Stimulated activated naive CD8-positive, alpha-beta T cell treated with anti-CD3 and anti-CD28 coated beads, Interleukin-15, Interleukin-2, amounts not matched to agents 100 ng/mL and 50 ng/mL, for 24 hours (primary cell): ENCODE data around the gene CNTN4.

Source experiments
- H3K27ac Mint-ChIP-seq: one replicate; pipeline ENCODE4 v1.8.0; 2021; ENCODE audit warnings: mild to moderate bottlenecking, mixed read lengths
- H3K27me3 Mint-ChIP-seq: one replicate; pipeline ENCODE4 v1.8.0; 2021; ENCODE audit warnings: mixed read lengths
- H3K36me3 Mint-ChIP-seq: one replicate; pipeline ENCODE4 v1.8.0; 2021; ENCODE audit warnings: low read depth, mixed read lengths
- H3K4me1 Mint-ChIP-seq: one replicate; pipeline ENCODE4 v1.8.0; 2021; ENCODE audit warnings: low read depth, mixed read lengths
- H3K4me3 Mint-ChIP-seq: one replicate; pipeline ENCODE4 v1.8.0; 2021; ENCODE audit warnings: mild to moderate bottlenecking, mixed read lengths
- H3K9me3 Mint-ChIP-seq: one replicate; pipeline ENCODE4 v1.8.0; 2021; ENCODE audit warnings: mixed read lengths

Gene CNTN4

DNA sequence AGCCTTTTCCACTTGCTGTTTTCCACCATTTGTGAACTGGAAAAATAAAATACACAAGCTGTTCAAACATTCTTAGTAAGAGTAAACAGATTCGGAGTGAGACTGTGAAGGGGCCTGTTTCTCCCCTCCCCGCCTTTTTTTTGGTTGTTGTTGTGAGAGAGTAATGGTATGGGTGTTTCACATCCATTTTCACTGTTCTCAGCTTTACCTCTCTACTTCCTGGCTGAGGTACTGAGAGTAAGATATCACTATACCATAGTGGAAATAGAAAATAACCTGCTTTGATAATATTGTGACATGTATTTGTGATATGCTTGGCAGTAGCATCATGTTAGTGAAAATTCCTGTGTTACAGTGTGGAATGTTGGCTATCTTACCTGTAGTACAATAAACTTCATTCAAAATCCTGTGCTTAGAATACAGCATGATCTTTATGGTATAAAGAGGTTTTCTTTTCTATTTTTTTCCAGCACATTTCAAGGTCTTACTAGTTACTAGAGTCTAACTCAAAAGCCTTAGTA lies 12.0 kb downstream of the CNTN4 start:
- Mint-ChIP-seq H3K4me1 (no peaks in the 10 kb centered on the region), H3K36me3 (no peaks in the 10 kb centered on the region), H3K9me3 (peaks cover 27% of the 10 kb centered on the region), H3K27me3 (no peaks in the 10 kb centered on the region), H3K4me3 (no peak overlapping the region), H3K27ac (no peak overlapping the region)

GRCh38 chr3:2114617-2115275 lies 16.1 kb downstream of the CNTN4 start:
- Mint-ChIP-seq H3K4me3 (no peak overlapping the region), H3K4me1 (no peaks in the 10 kb centered on the region), H3K27ac (no peak overlapping the region), H3K27me3 (no peaks in the 10 kb centered on the region), H3K9me3 (peaks cover 8% of the 10 kb centered on the region), H3K36me3 (no peaks in the 10 kb centered on the region)

GRCh38 chr3:2130726-2131125 lies 32.1 kb downstream of the CNTN4 start:
- H3K9me3 Mint-ChIP-seq, result no peaks in the 10 kb centered on the region
- no peaks in the 10 kb centered on the region for H3K4me1 Mint-ChIP-seq

GRCh38 chr3:2133146-2133545 lies 34.5 kb downstream of the CNTN4 start:
- H3K9me3 Mint-ChIP-seq, result peaks cover 10% of the 10 kb centered on the region
- no peaks in the 10 kb centered on the region for H3K36me3 Mint-ChIP-seq
- no peaks in the 10 kb centered on the region for H3K27me3 Mint-ChIP-seq
- H3K27ac Mint-ChIP-seq, result no peak overlapping the region
- no peaks in the 10 kb centered on the region for H3K4me1 Mint-ChIP-seq
- no peak overlapping the region for H3K4me3 Mint-ChIP-seq

More at GRCh38 chr3:2130726-2131125, 32.1 kb downstream of the CNTN4 start:
- H3K36me3 Mint-ChIP-seq, result no peaks in the 10 kb centered on the region
- no peak overlapping the region for H3K4me3 Mint-ChIP-seq
- H3K27me3 Mint-ChIP-seq, result no peaks in the 10 kb centered on the region
- no peak overlapping the region for H3K27ac Mint-ChIP-seq

GRCh38 chr3:2137651-2138050 lies 39.0 kb downstream of the CNTN4 start:
- Mint-ChIP-seq H3K27me3 (no peaks in the 10 kb centered on the region), H3K36me3 (no peaks in the 10 kb centered on the region), H3K27ac (no peak overlapping the region), H3K4me1 (no peaks in the 10 kb centered on the region), H3K9me3 (peaks cover 14% of the 10 kb centered on the region), H3K4me3 (no peak overlapping the region)

- Mint-ChIP-seq H3K27me3 (no peaks in the 10 kb centered on the region), H3K36me3 (no peaks in the 10 kb centered on the region), H3K4me1 (no peaks in the 10 kb centered on the region), H3K4me3 (no peak overlapping the region), H3K9me3 (peaks cover 14% of the 10 kb centered on the region), H3K27ac (no peak overlapping the region)
Measured at GRCh38 chr3:2141482-2141881, 42.8 kb downstream of the CNTN4 start.

DNA sequence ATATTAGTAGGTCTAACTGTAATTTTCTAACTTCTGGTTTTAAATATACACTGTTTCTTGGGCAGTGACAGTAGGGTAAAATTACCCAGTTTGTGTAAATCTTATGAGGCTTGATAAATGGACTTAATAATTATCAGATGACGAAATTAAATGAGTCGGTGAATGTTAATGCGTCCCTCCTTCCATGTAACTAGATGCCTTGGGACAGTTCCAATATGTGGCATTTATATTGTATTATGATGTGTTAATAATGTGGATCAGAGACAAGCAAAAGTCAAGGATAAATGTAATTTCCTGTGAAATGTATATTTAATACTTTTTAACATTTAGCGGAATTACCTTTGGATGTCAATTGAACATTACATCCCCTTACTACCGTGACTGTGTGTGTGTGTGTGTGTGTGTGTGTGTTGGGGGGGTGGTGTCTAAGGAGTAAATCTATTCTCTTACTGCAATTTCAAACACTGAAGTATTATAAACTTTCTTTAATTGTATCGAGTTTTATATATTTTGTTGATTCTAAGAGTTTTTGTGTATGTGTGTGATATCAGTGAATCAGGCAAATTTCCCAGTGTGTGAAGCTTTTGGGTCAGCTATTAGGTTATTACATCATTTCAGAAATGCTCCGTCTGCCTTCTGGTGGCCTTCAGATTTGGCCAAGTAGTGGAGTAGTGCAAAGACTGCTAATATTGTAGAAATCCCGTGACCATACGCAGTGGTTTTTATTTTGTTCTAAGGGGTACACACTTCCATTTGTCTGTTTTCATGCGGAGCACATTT lies 50.1 kb downstream of the CNTN4 start:
- H3K27ac Mint-ChIP-seq, result no peak overlapping the region
- no peaks in the 10 kb centered on the region for H3K4me1 Mint-ChIP-seq
- no peaks in the 10 kb centered on the region for H3K27me3 Mint-ChIP-seq
- H3K36me3 Mint-ChIP-seq, result no peaks in the 10 kb centered on the region
- no peak overlapping the region for H3K4me3 Mint-ChIP-seq
- no peaks in the 10 kb centered on the region for H3K9me3 Mint-ChIP-seq

DNA sequence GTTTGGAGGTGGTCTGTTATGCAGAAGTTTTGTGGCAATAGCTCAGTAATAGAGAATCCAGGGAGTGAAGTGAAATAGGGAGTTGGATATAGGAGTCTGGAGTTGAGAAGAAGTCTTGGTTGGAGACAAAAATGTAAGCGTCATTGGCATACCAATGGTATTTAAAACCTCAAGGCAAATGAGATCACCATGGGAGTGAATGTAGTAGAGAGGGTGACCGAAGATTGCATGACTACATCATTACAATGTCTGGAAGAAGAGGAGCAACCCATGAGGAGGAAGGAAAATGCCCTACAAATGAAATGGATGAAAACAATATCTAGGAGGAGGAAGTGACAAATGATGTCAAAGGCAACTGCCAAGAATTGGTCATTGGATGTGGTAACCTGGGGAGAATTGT lies 54.4 kb downstream of the CNTN4 start:
- H3K4me1 Mint-ChIP-seq, result no peaks in the 10 kb centered on the region
- H3K36me3 Mint-ChIP-seq, result no peaks in the 10 kb centered on the region
- no peak overlapping the region for H3K4me3 Mint-ChIP-seq
- H3K9me3 Mint-ChIP-seq, result peaks cover 4% of the 10 kb centered on the region
- H3K27ac Mint-ChIP-seq, result no peak overlapping the region
- no peaks in the 10 kb centered on the region for H3K27me3 Mint-ChIP-seq

DNA sequence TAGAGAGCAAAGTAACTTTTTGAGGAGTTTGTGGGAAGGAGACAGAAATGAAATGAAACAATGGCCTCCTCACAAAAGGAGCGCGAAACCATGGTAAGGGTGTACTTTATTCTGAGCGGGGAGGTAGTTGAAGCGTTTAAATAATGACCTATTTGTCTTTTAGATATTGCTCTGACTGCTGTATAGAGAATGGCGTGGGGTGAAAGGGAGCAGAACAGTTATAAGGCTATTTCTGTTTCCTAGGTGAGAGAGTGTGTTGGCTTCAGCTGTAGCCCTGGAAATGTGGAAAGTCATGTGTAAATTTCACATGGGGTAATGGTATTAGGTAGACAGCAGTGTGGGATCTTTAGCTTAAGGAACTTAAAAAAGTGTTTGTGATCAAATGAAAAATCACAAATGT lies 54.9 kb downstream of the CNTN4 start:
- Mint-ChIP-seq H3K4me1 (no peaks in the 10 kb centered on the region), H3K36me3 (no peaks in the 10 kb centered on the region), H3K4me3 (no peak overlapping the region), H3K27ac (no peak overlapping the region), H3K9me3 (peaks cover 4% of the 10 kb centered on the region), H3K27me3 (no peaks in the 10 kb centered on the region)

DNA sequence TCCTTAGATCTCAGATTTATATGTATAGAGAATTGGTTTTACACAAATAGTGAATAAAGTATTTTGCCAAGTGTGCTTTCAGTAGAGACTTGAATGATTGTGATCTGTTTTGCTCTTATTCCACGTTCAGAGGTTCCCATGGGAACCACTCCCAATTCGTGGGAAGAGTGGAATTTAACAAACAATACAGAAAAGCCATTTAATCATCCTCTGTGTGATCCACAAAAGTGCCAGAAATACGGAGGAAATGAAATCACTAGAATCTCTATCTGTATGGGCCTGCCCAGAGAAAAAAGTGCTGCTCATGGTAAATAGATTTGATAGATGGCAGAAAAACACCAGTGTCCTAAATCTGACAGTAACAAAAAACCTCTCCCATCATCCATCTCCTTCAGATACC lies 56.0 kb downstream of the CNTN4 start:
- H3K36me3 Mint-ChIP-seq, result no peaks in the 10 kb centered on the region
- no peaks in the 10 kb centered on the region for H3K4me1 Mint-ChIP-seq
- peaks cover 4% of the 10 kb centered on the region for H3K9me3 Mint-ChIP-seq
- H3K27ac Mint-ChIP-seq, result no peak overlapping the region
- no peaks in the 10 kb centered on the region for H3K27me3 Mint-ChIP-seq
- no peak overlapping the region for H3K4me3 Mint-ChIP-seq

- no peaks in the 10 kb centered on the region for H3K4me1 Mint-ChIP-seq
- peaks cover 4% of the 10 kb centered on the region for H3K9me3 Mint-ChIP-seq
- no peak overlapping the region for H3K4me3 Mint-ChIP-seq
- no peaks in the 10 kb centered on the region for H3K27me3 Mint-ChIP-seq
- no peak overlapping the region for H3K27ac Mint-ChIP-seq
- H3K36me3 Mint-ChIP-seq, result no peaks in the 10 kb centered on the region
Measured at GRCh38 chr3:2156244-2156847, 57.7 kb downstream of the CNTN4 start.

DNA sequence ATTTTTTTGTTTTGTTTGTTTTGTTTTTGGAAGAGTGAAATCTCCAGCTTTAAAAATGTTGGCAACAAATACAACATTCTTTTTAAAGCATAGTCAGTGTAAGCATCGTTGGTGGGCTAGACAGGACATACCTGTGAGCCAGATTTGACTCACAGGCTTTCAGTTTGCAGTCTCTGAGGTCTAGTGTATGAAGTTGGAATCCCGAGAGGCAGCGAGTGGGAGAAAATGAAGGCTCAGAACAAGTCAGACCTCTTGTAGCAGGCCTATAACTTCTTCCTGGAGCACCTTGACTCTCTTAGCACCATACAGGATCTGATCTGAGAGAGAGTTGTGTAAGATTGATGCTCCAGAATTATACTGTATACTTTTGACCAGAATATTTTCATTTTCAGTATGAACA lies 60.2 kb downstream of the CNTN4 start:
- no peak overlapping the region for H3K27ac Mint-ChIP-seq
- H3K36me3 Mint-ChIP-seq, result no peaks in the 10 kb centered on the region
- H3K9me3 Mint-ChIP-seq, result peaks cover 4% of the 10 kb centered on the region
- no peak overlapping the region for H3K4me3 Mint-ChIP-seq
- H3K27me3 Mint-ChIP-seq, result no peaks in the 10 kb centered on the region
- no peaks in the 10 kb centered on the region for H3K4me1 Mint-ChIP-seq

DNA sequence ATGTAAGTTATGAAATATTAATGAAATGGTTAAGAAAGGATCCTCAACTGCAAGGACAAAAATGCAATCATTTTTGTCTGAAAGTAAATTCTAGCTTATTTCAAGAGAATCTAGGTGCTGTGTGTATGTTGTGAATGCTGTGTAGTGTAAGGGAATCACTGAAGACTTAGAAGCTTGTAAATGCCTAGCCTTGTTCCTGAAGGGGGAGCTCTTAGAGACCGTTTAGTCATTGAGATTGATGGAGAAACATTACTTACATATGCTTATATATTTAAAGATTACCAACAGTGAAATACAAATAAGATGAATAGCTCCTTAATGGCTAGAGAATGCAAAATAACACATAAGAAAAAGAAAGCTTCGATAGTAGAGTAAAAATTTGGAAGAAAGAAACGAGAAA lies 67.9 kb downstream of the CNTN4 start:
- H3K27ac Mint-ChIP-seq, result no peak overlapping the region
- H3K4me1 Mint-ChIP-seq, result no peaks in the 10 kb centered on the region
- peaks cover 3% of the 10 kb centered on the region for H3K9me3 Mint-ChIP-seq
- H3K27me3 Mint-ChIP-seq, result no peaks in the 10 kb centered on the region
- H3K36me3 Mint-ChIP-seq, result no peaks in the 10 kb centered on the region
- H3K4me3 Mint-ChIP-seq, result no peak overlapping the region

DNA sequence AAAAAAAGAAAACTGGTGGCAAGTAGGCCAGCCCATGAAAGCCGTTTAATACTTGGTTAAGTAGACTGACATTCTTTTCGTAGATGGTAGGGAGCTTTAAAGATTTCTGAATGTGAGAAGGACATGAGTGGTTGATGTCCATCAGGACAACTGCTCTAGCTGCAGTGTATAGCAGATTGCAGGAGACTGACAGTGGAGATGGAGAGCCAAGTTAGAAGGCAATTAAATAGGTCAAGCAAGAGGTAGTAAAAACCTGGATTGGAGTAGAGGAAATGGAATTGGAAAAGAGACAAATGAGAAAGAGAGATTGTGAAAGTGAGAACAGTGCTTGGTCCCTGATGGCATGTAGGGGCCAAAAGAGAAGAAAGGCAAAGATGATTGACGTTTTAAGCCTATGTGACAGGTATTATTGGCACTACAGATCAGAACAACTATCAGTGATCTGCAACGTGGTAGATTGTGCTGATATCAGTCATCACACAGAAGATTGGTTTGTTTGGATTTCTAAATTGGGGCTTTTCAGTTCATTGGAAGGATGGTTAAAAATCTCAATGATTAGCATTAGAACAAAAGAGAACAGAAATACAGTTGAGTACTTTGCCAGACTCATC lies 74.0 kb downstream of the CNTN4 start:
- Mint-ChIP-seq H3K27ac (no peak overlapping the region), H3K27me3 (no peaks in the 10 kb centered on the region), H3K4me3 (no peak overlapping the region), H3K4me1 (no peaks in the 10 kb centered on the region), H3K36me3 (no peaks in the 10 kb centered on the region), H3K9me3 (peaks cover 13% of the 10 kb centered on the region)

DNA sequence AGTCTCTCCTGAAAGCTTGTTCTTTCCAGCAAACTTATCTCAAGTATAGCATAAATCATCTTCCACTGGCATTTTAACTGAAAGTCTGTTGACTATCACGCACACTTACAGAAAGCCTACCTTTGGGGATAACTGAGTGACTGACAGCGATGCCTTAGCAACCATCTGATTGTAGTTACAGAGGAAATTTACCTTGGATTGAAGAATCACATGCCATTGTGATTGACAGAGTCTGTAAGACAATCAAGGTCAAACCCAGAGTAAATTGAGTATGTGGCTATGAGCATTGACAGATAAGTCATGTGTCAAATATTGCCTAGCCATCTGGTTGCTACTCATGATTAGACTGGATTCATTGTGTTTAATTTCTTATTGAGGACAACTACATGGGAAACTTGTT lies 82.0 kb downstream of the CNTN4 start:
- H3K9me3 Mint-ChIP-seq, result no peaks in the 10 kb centered on the region
- no peaks in the 10 kb centered on the region for H3K4me1 Mint-ChIP-seq
- H3K27me3 Mint-ChIP-seq, result no peaks in the 10 kb centered on the region
- no peak overlapping the region for H3K4me3 Mint-ChIP-seq
- H3K27ac Mint-ChIP-seq, result no peak overlapping the region
- no peaks in the 10 kb centered on the region for H3K36me3 Mint-ChIP-seq
